Measurements from ENCODE around the gene LHPP.

DNA sequence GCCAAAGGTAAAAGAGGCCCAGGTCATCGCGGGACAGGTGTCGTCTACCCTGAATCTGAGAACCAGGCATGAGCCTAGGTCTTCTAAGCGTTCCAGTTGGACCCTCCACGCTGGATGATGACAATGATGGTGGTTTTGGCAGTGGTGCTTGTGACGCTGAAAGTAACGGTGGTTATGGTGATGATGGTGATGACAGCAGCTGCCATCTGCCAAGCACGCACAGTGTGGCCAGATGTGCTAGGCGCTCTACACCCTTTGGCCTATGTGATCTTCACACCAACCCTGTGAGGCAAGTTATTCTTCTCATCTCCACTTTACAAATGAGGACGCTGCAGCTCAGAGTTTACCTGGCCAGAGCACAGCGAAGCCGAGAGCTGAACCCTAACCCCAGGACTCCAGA is 188.6 kb downstream of the LHPP start:
- TF ChIP-seq KDM1A (IDR thresholded peaks at IDR 0.05; ENCODE audit: low read depth) = no peak
- TF ChIP-seq, protein P1, sequence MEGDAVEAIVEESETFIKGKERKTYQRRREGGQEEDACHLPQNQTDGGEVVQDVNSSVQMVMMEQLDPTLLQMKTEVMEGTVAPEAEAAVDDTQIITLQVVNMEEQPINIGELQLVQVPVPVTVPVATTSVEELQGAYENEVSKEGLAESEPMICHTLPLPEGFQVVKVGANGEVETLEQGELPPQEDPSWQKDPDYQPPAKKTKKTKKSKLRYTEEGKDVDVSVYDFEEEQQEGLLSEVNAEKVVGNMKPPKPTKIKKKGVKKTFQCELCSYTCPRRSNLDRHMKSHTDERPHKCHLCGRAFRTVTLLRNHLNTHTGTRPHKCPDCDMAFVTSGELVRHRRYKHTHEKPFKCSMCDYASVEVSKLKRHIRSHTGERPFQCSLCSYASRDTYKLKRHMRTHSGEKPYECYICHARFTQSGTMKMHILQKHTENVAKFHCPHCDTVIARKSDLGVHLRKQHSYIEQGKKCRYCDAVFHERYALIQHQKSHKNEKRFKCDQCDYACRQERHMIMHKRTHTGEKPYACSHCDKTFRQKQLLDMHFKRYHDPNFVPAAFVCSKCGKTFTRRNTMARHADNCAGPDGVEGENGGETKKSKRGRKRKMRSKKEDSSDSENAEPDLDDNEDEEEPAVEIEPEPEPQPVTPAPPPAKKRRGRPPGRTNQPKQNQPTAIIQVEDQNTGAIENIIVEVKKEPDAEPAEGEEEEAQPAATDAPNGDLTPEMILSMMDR (IDR thresholded peaks at IDR 0.05) = no peak
